Measurements from ENCODE around the gene MYB.

GRCh38 chr6:135221505-135221904, 40.4 kb downstream of the MYB start:
- TF ChIP-seq, protein P1, sequence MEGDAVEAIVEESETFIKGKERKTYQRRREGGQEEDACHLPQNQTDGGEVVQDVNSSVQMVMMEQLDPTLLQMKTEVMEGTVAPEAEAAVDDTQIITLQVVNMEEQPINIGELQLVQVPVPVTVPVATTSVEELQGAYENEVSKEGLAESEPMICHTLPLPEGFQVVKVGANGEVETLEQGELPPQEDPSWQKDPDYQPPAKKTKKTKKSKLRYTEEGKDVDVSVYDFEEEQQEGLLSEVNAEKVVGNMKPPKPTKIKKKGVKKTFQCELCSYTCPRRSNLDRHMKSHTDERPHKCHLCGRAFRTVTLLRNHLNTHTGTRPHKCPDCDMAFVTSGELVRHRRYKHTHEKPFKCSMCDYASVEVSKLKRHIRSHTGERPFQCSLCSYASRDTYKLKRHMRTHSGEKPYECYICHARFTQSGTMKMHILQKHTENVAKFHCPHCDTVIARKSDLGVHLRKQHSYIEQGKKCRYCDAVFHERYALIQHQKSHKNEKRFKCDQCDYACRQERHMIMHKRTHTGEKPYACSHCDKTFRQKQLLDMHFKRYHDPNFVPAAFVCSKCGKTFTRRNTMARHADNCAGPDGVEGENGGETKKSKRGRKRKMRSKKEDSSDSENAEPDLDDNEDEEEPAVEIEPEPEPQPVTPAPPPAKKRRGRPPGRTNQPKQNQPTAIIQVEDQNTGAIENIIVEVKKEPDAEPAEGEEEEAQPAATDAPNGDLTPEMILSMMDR (conservative IDR thresholded peaks at IDR 0.05 in 1 of 2, IDR thresholded peaks at IDR 0.05 in 1 of 2; ENCODE audit: low read depth in 1 of 2, low read length in 2 of 2): no peak
- no peak for TF ChIP-seq EZH2 (IDR thresholded peaks at IDR 0.05; ENCODE audit: low read length, missing control alignments)

Data from fibroblast of lung (primary cell).